HG03354 (cell line): ENCODE measurements around the gene NEK2.
"Not testable (repeated sequence)": the region's sequence is repeated elsewhere in the genome, so short reads cannot be mapped to it uniquely, and the experiment has no call there.

Source experiments
- ATAC-seq: cut with Tn5 transposase; IDR thresholded peaks from one replicate; pipeline ENCODE4 v1.9.1; 2021; ENCODE audit warnings: mild to moderate bottlenecking; ENCODE audit not compliant: unreplicated experiment, poor library complexity, severe bottlenecking

Gene NEK2

GRCh38 chr1:211675230-211676105, at the start of gene NEK2:
Gene NEK2, minus strand, starts transcription at chr1:211675621. Its CDS starts 142 bp downstream, at chr1:211675479.
- peak; percentile 94 for ATAC-seq

- ATAC-seq: no peak
Measured at GRCh38 chr1:211724687-211725196, 49.3 kb upstream of the NEK2 start.

GRCh38 chr1:211723273-211723672, 47.9 kb upstream of the NEK2 start:
- no peak for ATAC-seq

- no peak for ATAC-seq
Measured at GRCh38 chr1:211722277-211723175, 47.1 kb upstream of the NEK2 start.

- ATAC-seq: not testable (repeated sequence)
Measured at GRCh38 chr1:211716555-211716954, 41.1 kb upstream of the NEK2 start.

GRCh38 chr1:211715971-211716370, 40.5 kb upstream of the NEK2 start:
- ATAC-seq: no peak

GRCh38 chr1:211714154-211714553, 38.7 kb upstream of the NEK2 start:
- ATAC-seq: no peak

- ATAC-seq: no peak
Measured at GRCh38 chr1:211713231-211713630, 37.8 kb upstream of the NEK2 start.

- ATAC-seq: no peak
Measured at GRCh38 chr1:211711315-211711705, 35.9 kb upstream of the NEK2 start.

GRCh38 chr1:211710566-211711314, 35.3 kb upstream of the NEK2 start:
- no peak for ATAC-seq

GRCh38 chr1:211708926-211709325, 33.5 kb upstream of the NEK2 start:
- no peak for ATAC-seq

GRCh38 chr1:211708006-211708405, 32.6 kb upstream of the NEK2 start:
- ATAC-seq: no peak

- no peak for ATAC-seq
Measured at GRCh38 chr1:211705467-211706091, 30.2 kb upstream of the NEK2 start.

GRCh38 chr1:211704543-211704942, 29.1 kb upstream of the NEK2 start:
- no peak for ATAC-seq

- no peak for ATAC-seq
Measured at GRCh38 chr1:211703812-211704537, 28.6 kb upstream of the NEK2 start.

GRCh38 chr1:211701733-211702132, 26.3 kb upstream of the NEK2 start:
- ATAC-seq: no peak

- no peak for ATAC-seq
Measured at GRCh38 chr1:211699059-211699458, 23.6 kb upstream of the NEK2 start.

- peak; percentile 70 for ATAC-seq
Measured at GRCh38 chr1:211698161-211699026, 23.0 kb upstream of the NEK2 start.
